ENCODE data around the gene KLHL5.

DNA sequence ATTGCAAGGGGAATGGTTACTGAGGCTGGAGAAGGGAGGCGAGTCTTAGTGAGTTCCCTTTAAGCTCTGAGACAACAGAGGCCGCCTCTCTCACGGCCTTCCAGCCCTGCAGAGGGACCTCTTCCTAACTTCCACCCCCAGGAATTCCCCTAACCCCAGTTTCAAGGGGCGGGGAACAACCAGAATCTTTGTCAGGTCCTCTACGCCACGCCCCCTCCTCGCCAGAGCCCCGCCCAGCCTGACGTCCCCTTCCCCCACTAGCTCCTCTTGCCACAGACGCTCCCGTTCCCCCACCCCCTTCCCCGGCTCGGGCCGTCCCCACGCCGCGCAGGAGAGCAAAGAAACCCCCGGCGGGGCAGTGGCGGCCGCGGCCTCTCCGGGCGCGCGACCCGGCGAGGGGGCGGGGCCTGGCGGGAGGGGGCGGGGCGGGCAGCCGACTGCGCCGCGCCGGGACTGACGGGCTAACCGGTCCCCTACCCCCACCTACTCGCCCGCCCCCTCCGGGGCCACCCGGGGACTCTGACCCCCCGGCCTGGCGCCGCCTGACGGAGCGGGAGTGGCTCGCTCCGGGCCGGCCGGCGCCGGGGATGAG is 17.6 kb upstream of the KLHL5 start:
- TF ChIP-seq, protein P1, sequence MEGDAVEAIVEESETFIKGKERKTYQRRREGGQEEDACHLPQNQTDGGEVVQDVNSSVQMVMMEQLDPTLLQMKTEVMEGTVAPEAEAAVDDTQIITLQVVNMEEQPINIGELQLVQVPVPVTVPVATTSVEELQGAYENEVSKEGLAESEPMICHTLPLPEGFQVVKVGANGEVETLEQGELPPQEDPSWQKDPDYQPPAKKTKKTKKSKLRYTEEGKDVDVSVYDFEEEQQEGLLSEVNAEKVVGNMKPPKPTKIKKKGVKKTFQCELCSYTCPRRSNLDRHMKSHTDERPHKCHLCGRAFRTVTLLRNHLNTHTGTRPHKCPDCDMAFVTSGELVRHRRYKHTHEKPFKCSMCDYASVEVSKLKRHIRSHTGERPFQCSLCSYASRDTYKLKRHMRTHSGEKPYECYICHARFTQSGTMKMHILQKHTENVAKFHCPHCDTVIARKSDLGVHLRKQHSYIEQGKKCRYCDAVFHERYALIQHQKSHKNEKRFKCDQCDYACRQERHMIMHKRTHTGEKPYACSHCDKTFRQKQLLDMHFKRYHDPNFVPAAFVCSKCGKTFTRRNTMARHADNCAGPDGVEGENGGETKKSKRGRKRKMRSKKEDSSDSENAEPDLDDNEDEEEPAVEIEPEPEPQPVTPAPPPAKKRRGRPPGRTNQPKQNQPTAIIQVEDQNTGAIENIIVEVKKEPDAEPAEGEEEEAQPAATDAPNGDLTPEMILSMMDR (IDR thresholded peaks at IDR 0.05), result no peak
- no peak for TF ChIP-seq POLR2AphosphoS5 (IDR thresholded peaks at IDR 0.05; ENCODE audit: low read depth, low read length)

Measured in Panc1 (cell line).